Medulla oblongata (tissue), 1 donor: ENCODE data around the gene GPAM.
"Not testable (repeated sequence)": the region's sequence is repeated elsewhere in the genome, so short reads cannot be mapped to it uniquely, and the experiment has no call there.

ENCODE experiments used
- DNase-seq: peaks from one replicate; pipeline ENCODE4 v3.0.0-alpha.2; 2015; ENCODE audit errors: extremely low spot score

Gene GPAM

GRCh38 chr10:112132435-112132834, 51.1 kb downstream of the GPAM start:
- DNase-seq = no peak

DNA sequence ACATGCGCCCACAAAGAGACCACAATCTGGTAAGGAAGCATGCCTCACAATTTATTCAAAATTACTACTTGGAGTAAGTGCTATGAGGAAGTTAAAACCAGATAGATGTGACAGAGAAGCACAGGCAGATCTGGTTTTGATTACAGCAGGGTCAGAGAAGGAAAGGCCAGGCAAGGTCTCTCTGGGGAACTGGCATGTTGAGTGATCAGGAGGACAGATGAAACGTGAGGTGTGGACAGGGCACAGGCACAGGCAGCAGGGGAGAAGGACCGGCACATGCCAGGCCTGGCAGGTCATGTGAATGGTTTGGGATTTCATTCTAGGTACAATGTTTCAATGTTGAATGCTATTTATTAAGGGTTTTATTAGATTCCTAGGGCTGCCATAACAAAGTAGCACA, 51.6 kb downstream of the GPAM start:
- DNase-seq = no peak

GRCh38 chr10:112131346-112131745, 52.2 kb downstream of the GPAM start:
- no peak for DNase-seq

DNA sequence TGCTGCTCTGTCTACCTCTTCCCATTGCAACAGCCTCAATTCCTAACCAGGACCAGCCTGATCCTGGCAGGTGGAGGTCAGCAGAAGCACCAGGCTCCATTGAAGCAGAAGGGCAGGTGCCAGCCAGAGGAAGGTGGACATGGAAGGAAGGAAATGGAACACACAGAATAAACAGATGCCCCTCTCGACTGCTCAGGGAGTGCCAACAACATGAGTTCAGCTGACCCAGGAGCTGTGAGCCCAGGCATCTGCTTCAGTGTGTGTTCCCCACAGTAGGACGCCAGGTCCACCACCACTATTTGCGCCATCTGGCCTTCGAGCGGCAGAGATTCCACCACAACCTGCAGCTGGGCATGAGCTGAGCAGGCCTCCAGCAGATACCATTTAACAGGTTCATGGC, 56.7 kb downstream of the GPAM start:
- no peak for DNase-seq

DNA sequence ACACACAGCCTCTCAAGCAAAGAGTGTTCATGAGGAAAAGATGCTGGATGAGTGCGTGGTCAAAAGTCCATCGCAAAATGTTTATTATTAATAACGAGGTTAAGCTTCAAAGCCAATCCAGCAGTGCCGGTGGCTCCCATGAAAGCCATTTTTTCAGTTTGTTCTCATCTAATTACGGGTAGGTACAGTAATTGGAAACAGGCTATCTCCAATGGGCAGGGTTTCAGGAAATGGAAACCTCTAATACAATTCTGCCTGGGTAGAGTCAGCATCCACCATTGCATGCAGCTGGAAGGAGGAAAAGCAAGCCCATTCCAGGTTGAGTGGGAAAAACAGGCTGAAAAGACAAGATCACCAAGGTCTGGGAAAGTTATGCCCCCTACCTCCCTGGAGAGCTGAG, 57.4 kb downstream of the GPAM start:
- no peak for DNase-seq

DNA sequence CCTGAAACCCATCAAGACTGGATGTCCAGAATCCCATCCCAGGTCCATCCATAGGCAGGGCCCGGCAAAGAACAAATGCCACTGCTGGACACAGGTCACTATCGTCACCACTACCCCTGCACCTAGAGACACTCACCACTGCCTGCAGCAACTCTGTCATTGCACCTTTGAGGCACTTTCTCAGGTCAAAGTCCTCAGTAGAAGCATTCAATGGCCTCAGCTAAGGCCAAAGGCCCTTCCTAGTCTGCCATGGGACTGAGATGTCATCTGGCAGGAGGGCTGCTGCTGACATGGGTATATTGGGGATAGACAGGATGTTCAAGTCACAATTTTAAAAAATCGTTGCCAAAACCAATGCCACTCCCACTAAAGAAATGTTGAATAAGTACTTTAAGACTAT, 58.7 kb downstream of the GPAM start:
- no peak for DNase-seq

GRCh38 chr10:112122827-112123226, 60.7 kb downstream of the GPAM start:
- DNase-seq = no peak

DNA sequence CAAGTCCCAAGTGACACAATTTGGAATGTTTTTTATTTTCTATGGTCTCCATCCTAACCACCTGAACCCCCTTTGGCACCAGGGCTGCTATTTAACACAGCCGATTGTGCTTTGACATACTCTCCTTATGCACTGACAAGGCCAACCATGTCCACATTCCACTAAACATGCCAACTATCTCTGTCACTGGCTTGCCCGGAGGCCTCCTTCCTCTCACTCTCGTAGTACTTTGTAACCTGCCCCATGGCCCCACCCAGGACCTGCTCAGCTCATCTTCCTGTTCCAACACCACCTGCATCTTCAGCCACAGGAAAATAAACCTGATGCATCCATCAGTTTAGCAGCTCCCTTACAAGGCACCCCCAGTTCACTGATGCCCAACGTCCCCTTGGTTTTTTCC, 63.1 kb downstream of the GPAM start:
- DNase-seq = no peak

- DNase-seq = peak; percentile 7
Observed at GRCh38 chr10:112115781-112116385, 67.7 kb downstream of the GPAM start.

GRCh38 chr10:112109779-112110178, 73.8 kb downstream of the GPAM start:
- DNase-seq = not testable (repeated sequence)
